ENCODE measurements around the gene PURA.

Gene PURA

GRCh38 chr5:140109018-140109758 is 4.7 kb upstream of the PURA start:
- H2BK12ac ChIP-seq (ENCODE audit: low read length): no peak overlapping the region
- no peak overlapping the region for H2AK5ac ChIP-seq (ENCODE audit: low read length)
- H3K79me1 ChIP-seq (ENCODE audit: low read length): peaks cover 18% of the 10 kb centered on the region
- DNase-seq: peak in 1 of 2 donors; percentile 28
- H3K9me3 ChIP-seq (ENCODE audit: insufficient read depth, low read depth, low read length): no peaks in the 10 kb centered on the region
- H2BK120ac ChIP-seq (ENCODE audit: insufficient read depth, low read length, poor library complexity): no peak overlapping the region
- H3K4me1 ChIP-seq (ENCODE audit: control insufficient read depth in 1 of 2, insufficient read depth in 2 of 2, low read length in 2 of 2): peaks cover 0 to 22% of the 10 kb centered on the region in 2 experiments
- no peak overlapping the region for H3K4me3 ChIP-seq (ENCODE audit: low read depth, low read length)
- H2BK5ac ChIP-seq (ENCODE audit: low read depth, low read length, poor library complexity): no peak overlapping the region
- no peak overlapping the region for H3K4ac ChIP-seq (ENCODE audit: low read depth, low read length)
- H3K27me3 ChIP-seq (ENCODE audit: insufficient read depth, low read length): peaks cover 35% of the 10 kb centered on the region
- H3K79me2 ChIP-seq (ENCODE audit: control insufficient read depth, insufficient read depth, low read length, poor library complexity): peaks cover 10% of the 10 kb centered on the region
- H3K27ac ChIP-seq (ENCODE audit: low read depth, low read length): no peak overlapping the region
- H3K4me2 ChIP-seq (ENCODE audit: low read length): peak overlapping the region; percentile 67
- H2AFZ ChIP-seq (ENCODE audit: insufficient read depth, low read length, poor library complexity): no peak overlapping the region
- H3K14ac ChIP-seq (ENCODE audit: low read length): no peak overlapping the region
- H3K36me3 ChIP-seq (ENCODE audit: control insufficient read depth in 1 of 2, insufficient read depth in 2 of 2, low read length in 2 of 2): no peaks in the 10 kb centered on the region
- no peak overlapping the region for H3K23ac ChIP-seq (ENCODE audit: low read length)
- H3K9ac ChIP-seq (ENCODE audit: low read length): no peak overlapping the region
- WGBS (ENCODE audit: extremely low coverage, insufficient coverage, insufficient read length): no CpG with 5 or more reads among the region's 24 CpGs
- no peak overlapping the region for H4K91ac ChIP-seq (ENCODE audit: low read depth, low read length)
- H4K12ac ChIP-seq (ENCODE audit: low read depth, low read length): no peak overlapping the region
- H3K18ac ChIP-seq (ENCODE audit: low read length): no peak overlapping the region
- no peak overlapping the region for H4K8ac ChIP-seq (ENCODE audit: low read depth, low read length)

DNA sequence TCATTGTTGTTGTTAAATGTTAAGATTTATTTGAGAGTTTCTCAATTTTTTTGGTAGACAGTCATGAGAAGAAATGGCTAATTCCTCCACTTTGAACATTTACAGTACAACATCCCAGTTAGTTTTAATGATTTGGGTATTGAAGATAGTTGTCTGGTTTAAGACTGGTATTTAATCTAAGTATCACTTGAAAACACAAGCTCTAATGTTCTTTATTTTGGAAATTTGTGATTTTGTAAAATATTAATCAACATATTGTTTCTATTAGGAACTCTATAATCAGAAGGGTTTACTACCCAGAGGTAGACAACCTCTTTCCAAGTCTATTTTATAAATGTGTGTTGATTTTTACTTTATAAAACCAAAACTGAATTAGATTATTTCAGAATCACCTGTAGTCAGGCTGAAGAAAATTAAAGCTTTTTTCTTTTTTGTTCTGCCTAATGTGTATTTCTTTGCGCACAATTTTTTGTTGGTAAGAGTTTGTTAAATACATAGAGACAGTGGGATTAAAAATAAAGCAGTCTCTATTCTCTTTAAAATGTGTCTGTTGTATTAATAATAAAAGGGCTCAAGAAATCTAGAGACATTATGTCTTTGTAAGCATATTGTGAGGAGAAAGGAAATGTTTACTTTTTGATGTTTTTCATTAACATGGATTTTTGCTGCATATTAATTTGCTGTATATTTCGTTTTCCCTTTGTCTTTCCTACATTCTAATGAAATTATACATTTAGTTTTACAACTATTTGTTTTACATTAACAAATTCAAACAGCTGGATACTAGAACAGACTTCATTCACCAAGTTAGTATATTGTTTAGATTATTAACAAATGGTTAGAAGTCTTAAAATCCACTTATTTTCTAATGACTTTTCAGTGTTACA is 3.9 kb upstream of the PURA start:
- H3K79me1 ChIP-seq (ENCODE audit: low read length): peaks cover 23% of the 10 kb centered on the region
- H3K4ac ChIP-seq (ENCODE audit: low read depth, low read length): no peak overlapping the region
- no peak overlapping the region for H2AK5ac ChIP-seq (ENCODE audit: low read length)
- H3K18ac ChIP-seq (ENCODE audit: low read length): no peak overlapping the region
- no peak overlapping the region for H4K91ac ChIP-seq (ENCODE audit: low read depth, low read length)
- H3K27me3 ChIP-seq (ENCODE audit: insufficient read depth, low read length): peaks cover 30% of the 10 kb centered on the region
- H3K4me2 ChIP-seq (ENCODE audit: low read length): no peak overlapping the region
- DNase-seq: peak in 1 of 2 donors; percentile 24
- no peak overlapping the region for H3K4me3 ChIP-seq (ENCODE audit: low read depth, low read length)
- H3K9me3 ChIP-seq (ENCODE audit: insufficient read depth, low read depth, low read length): no peaks in the 10 kb centered on the region
- no peak overlapping the region for H3K9ac ChIP-seq (ENCODE audit: low read length)
- WGBS (ENCODE audit: extremely low coverage, insufficient coverage, insufficient read length): no CpG with 5 or more reads among the region's 2 CpGs
- H2BK5ac ChIP-seq (ENCODE audit: low read depth, low read length, poor library complexity): no peak overlapping the region
- H3K4me1 ChIP-seq (ENCODE audit: control insufficient read depth in 1 of 2, insufficient read depth in 2 of 2, low read length in 2 of 2): peaks cover 2 to 24% of the 10 kb centered on the region in 2 experiments
- H4K12ac ChIP-seq (ENCODE audit: low read depth, low read length): no peak overlapping the region
- no peak overlapping the region for H4K8ac ChIP-seq (ENCODE audit: low read depth, low read length)
- H3K14ac ChIP-seq (ENCODE audit: low read length): no peak overlapping the region
- H3K79me2 ChIP-seq (ENCODE audit: control insufficient read depth, insufficient read depth, low read length, poor library complexity): peaks cover 14% of the 10 kb centered on the region
- H2BK12ac ChIP-seq (ENCODE audit: low read length): no peak overlapping the region
- H3K27ac ChIP-seq (ENCODE audit: low read depth, low read length): no peak overlapping the region
- H3K23ac ChIP-seq (ENCODE audit: low read length): no peak overlapping the region
- no peak overlapping the region for H2BK120ac ChIP-seq (ENCODE audit: insufficient read depth, low read length, poor library complexity)
- H2AFZ ChIP-seq (ENCODE audit: insufficient read depth, low read length, poor library complexity): no peak overlapping the region
- no peaks in the 10 kb centered on the region for H3K36me3 ChIP-seq (ENCODE audit: control insufficient read depth in 1 of 2, insufficient read depth in 2 of 2, low read length in 2 of 2)

DNA sequence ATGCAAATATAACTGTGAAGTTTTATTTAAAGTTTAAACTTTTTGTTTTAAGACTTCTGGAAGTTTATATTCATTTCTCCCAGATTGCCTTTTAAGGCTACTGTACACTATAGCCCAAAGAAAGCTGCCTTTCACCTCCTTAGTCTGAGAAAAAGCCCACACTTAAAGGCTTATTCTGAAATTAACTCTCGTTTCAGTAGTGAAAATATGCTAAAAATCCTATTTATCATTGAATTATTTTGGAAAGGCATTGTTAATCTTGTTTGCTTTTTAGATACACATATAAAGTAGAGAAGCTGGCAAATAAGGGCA is 3.3 kb upstream of the PURA start:
- peaks cover 29% of the 10 kb centered on the region for H3K27me3 ChIP-seq (ENCODE audit: insufficient read depth, low read length)
- no peak overlapping the region for H2AK5ac ChIP-seq (ENCODE audit: low read length)
- peaks cover 14% of the 10 kb centered on the region for H3K79me2 ChIP-seq (ENCODE audit: control insufficient read depth, insufficient read depth, low read length, poor library complexity)

GRCh38 chr5:140111011-140111858 is 2.7 kb upstream of the PURA start:
- H3K27me3 ChIP-seq (ENCODE audit: insufficient read depth, low read length): peaks cover 29% of the 10 kb centered on the region
- H3K4me2 ChIP-seq (ENCODE audit: low read length): no peak overlapping the region
- WGBS (ENCODE audit: extremely low coverage, insufficient coverage, insufficient read length): no CpG with 5 or more reads among the region's 18 CpGs
- H2AFZ ChIP-seq (ENCODE audit: insufficient read depth, low read length, poor library complexity): no peak overlapping the region
- H4K8ac ChIP-seq (ENCODE audit: low read depth, low read length): no peak overlapping the region
- H3K36me3 ChIP-seq (ENCODE audit: control insufficient read depth in 1 of 2, insufficient read depth in 2 of 2, low read length in 2 of 2): no peaks in the 10 kb centered on the region
- no peak overlapping the region for H2BK12ac ChIP-seq (ENCODE audit: low read length)
- H2BK120ac ChIP-seq (ENCODE audit: insufficient read depth, low read length, poor library complexity): no peak overlapping the region
- H3K23ac ChIP-seq (ENCODE audit: low read length): no peak overlapping the region
- H3K14ac ChIP-seq (ENCODE audit: low read length): no peak overlapping the region
- no peaks in the 10 kb centered on the region for H3K9me3 ChIP-seq (ENCODE audit: insufficient read depth, low read depth, low read length)
- H3K4me3 ChIP-seq (ENCODE audit: low read depth, low read length): no peak overlapping the region
- no peak overlapping the region for H2AK5ac ChIP-seq (ENCODE audit: low read length)
- peaks cover 23% of the 10 kb centered on the region for H3K79me1 ChIP-seq (ENCODE audit: low read length)
- H3K4me1 ChIP-seq (ENCODE audit: control insufficient read depth in 1 of 2, insufficient read depth in 2 of 2, low read length in 2 of 2): peaks cover 2 to 25% of the 10 kb centered on the region in 2 experiments
- DNase-seq: no peak
- H4K12ac ChIP-seq (ENCODE audit: low read depth, low read length): no peak overlapping the region
- H3K79me2 ChIP-seq (ENCODE audit: control insufficient read depth, insufficient read depth, low read length, poor library complexity): peaks cover 14% of the 10 kb centered on the region
- H3K27ac ChIP-seq (ENCODE audit: low read depth, low read length): no peak overlapping the region
- H3K18ac ChIP-seq (ENCODE audit: low read length): no peak overlapping the region
- H3K9ac ChIP-seq (ENCODE audit: low read length): no peak overlapping the region
- no peak overlapping the region for H2BK5ac ChIP-seq (ENCODE audit: low read depth, low read length, poor library complexity)
- H4K91ac ChIP-seq (ENCODE audit: low read depth, low read length): no peak overlapping the region
- H3K4ac ChIP-seq (ENCODE audit: low read depth, low read length): no peak overlapping the region

More for the DNA sequence above, 3.3 kb upstream of the PURA start:
- Histone ChIP-seq H4K12ac (ENCODE audit: low read depth, low read length) (no peak overlapping the region), H3K4me2 (ENCODE audit: low read length) (no peak overlapping the region), H2BK12ac (ENCODE audit: low read length) (no peak overlapping the region), H3K9ac (ENCODE audit: low read length) (no peak overlapping the region), H4K91ac (ENCODE audit: low read depth, low read length) (no peak overlapping the region), H3K9me3 (ENCODE audit: insufficient read depth, low read depth, low read length) (no peaks in the 10 kb centered on the region), H3K4ac (ENCODE audit: low read depth, low read length) (no peak overlapping the region), H3K79me1 (ENCODE audit: low read length) (peaks cover 23% of the 10 kb centered on the region), H2BK120ac (ENCODE audit: insufficient read depth, low read length, poor library complexity) (no peak overlapping the region), H2AFZ (ENCODE audit: insufficient read depth, low read length, poor library complexity) (no peak overlapping the region), H2BK5ac (ENCODE audit: low read depth, low read length, poor library complexity) (no peak overlapping the region), H3K14ac (ENCODE audit: low read length) (no peak overlapping the region), H3K36me3 (ENCODE audit: control insufficient read depth in 1 of 2, insufficient read depth in 2 of 2, low read length in 2 of 2) (no peaks in the 10 kb centered on the region), H3K4me3 (ENCODE audit: low read depth, low read length) (no peak overlapping the region), H3K27ac (ENCODE audit: low read depth, low read length) (no peak overlapping the region), H3K23ac (ENCODE audit: low read length) (no peak overlapping the region), H4K8ac (ENCODE audit: low read depth, low read length) (no peak overlapping the region), H3K4me1 (ENCODE audit: control insufficient read depth in 1 of 2, insufficient read depth in 2 of 2, low read length in 2 of 2) (peaks cover 2 to 25% of the 10 kb centered on the region in 2 experiments), H3K18ac (ENCODE audit: low read length) (no peak overlapping the region)
- no CpG with 5 or more reads among the region's 1 CpG for WGBS (ENCODE audit: extremely low coverage, insufficient coverage, insufficient read length)
- DNase-seq: no peak
